Stimulated activated CD8-positive, alpha-beta memory T cell treated with anti-CD3 and anti-CD28 coated beads, Interleukin-2, amount 100 ng/mL, for 1 hour (primary cell): ENCODE results near the gene NPDC1.

Experiments
- DNase-seq, 2 donors: peaks; one replicate each; pipeline ENCODE4 v3.0.0-alpha.2; 2020; ENCODE audit warnings: low read depth in 2 of 2

Gene NPDC1

DNA sequence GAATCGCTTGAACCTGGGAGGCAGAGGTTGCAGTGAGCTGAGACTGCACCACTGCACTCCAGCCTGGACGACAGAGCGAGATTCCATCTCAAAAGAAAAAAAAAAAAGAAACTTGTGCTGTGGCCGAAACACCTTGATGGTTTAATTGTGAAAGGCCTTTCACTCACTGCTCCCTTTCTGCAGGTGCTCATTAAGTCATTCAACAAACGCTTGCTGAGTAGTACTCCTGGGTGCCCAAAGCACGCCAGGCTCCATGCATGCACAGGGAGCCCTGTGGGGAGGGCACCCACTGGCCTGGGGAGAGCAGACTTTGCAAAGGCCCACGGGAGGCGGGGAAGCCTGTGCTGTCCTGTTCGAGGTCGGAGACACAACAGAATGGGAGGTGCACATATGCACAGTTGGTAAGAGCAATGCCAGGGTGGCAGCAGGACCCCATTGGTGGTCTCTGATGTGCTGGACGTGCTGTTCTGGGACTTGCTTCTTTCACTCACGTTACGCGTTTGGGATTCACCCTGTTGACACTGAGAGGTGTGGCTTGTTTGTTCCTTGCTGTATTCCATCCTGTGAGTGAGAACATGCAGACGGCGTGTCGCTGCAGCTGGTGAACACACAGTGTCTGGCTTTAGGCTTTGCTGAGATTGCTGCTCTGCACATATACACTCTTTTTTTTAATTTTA is 10.9 kb upstream of the NPDC1 start:
- DNase-seq: no peak

DNA sequence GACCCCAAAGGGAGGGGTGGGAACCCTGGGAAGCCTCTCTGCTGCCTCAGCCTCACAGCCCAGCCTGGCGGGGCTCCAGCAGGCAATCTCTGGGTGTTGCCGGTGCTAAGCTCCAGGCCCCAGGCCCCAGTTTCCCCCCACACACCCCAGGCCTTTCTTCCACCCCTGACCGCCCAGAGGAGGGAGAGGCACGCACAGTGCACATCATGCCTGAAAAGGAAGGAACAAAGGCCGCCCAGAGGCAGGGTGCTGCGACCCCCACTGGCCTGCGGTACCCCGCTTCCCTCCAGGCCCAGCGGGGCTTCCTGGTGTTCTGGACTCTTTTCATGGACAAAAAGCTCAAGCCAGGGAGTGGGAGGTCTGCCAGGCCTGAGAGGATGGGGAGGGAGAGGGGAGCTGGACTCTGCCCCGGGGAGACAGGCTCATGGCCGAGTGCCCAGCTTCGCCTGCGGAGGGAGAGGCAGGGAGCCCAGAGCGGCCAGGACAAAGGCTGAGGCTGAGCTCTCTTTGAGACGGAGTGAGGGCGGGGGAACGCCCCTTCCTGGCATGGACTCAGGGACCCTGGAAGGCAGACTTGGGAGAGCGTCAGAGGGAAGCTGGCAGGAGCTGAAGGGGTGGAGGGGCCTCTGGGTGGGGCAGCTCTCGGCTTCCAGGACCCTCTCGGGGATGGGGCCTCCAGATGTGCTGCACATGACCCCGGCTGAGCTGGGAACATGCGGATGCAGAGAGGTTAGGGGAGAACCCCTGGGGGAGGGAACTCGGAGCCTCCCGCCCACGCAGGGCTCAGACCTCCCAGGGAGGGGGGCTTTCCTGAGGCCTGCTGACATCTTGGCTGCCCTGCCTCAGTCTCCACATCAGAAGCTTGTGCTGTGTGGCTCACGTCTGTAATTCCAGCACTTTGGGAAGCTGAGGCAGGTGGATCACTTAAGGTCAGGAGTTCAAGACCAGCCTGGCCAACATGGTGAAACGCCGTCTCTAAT is 9.7 kb upstream of the NPDC1 start:
- DNase-seq: no peak

DNA sequence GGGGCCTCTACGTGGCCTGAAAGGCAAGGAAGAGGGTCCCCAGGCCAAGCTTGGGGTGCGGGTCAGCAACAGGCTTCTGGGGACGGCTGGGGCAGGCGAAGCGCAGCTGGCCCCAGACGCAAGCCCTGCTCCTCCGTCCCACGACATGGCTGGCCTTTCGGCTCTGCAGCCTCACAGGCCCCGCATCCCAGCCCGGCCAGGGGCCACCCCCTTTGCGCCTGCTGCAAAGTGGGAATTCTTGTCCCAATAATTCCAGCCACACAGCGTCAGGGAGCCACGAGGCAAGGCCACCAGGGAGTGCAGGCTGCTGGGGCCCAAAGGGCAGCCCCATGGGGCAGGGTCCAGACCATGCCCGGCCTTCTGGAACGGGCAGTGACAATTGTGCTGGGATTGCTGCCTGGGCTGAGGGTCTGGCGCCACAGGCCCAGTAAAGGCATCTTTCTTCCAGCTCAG is 9.0 kb upstream of the NPDC1 start:
- DNase-seq: no peak

DNA sequence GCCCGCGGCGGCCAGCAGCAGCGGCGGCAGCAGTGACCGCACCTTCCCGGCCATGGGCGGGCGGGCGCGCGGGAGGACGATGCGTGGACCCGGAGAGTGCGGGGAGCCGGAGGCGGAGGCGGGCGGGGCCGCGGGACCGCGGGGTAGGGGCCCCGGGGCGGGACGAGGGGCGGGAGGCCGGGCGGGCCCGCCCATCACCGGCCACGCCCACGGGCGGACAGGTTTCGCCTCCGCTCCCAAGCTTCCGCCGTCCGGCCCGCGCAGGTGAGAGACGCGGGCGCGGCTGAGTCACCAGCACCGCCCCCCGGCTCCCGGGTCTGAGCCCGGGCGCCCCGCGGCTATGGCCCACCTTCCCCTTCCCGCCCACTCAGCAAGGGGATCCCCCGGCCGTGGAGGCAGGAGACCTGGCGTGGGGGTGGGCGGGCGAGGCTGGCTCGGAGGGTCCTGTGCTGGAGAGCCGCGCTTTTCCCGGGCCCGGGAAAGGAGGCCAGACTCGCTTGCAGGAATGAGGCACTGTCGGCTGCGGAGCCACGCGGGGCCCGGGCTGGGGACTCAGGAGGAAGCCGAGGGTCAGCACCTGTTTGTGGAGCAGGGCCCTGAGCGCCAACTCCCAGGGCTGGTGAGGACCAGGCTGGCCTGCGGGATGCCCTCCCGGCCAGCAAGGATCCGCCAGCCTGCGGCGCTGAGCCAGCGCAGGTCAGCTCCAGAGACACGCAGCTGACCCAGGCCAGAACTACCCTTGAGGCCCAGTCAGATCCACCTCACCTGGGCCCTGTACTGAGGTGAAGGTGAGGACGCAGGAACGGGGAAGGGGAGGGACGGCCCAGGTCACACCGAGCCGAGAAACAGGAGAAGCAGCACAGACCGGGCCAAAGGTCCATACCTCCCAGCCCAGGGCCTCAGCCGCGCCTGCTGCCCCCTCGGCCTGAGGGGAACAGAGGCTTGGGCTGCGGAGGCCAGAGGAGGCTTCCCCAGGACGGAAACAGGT is 8.3 kb upstream of the NPDC1 start, which contains the start of gene ENTPD2:
Gene ENTPD2, minus strand, starts transcription at position 118 of the 988 bp plus-strand sequence. Its CDS starts 64 bp downstream, at position 54.
- no peak for DNase-seq

DNA sequence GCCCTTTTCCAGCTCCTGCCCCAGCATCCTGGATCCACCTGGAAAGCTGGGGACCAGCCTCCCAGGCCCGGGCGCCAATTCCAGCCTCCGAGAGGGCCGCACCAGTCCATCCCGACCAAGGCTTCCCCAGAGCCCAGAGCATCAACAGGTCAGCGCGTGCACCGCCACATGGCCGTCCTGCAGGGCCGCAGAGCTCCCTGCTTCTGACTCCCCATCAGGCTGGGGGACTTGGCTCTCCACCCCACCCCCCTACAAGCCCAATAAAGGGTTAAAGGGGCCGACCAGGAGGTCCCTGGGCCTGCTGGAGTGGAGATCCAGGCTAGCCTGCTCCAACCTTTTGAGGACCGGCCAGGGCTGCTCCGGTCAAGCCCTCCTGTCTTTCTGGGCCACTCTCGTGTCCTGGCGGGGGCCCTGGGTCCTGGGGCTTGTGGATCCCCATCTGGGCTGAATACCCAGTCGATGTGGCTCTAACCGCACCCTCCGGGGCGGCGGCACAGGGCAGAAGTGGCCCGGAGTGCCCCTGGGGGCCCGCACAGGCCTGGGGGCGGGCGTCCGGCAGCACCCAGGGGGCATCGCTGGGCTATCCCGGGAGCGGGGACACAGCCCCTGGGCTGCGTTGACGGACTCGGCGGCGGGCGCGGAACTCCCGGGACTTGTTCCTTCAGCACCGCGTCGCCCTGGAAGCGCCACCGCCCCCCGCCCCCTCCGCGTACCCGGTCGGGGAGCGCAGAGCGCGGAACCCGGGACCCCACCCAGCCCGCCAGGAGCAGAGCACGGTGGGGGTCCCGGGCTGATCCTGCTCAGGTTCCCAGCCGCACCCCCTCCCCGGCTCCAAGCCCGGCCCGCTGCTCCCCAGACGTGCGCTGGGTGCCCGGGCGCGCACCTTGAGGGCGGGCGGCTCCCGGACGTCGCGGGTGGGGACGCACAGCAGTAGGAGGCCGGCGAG is 7.3 kb upstream of the NPDC1 start:
- DNase-seq: no peak

DNA sequence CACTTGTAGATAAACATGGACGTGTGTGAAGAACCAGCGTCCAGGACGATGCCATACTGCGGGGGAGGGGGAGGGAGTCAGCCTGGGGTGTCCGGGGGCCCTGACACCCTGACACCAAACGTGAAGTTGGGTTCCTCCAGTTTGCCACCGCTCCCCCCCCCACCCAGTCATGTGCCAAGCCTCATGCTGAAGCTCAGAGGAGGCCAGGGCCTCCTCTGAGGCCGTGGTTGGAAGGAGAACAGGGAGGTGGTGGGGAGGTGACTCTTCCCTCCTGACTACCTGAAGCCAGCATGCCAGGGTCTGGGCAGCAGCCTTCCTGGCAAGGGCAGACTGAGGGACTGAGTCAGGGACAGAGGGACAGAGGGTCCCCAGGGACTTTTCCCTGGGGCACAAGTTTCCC is 6.3 kb upstream of the NPDC1 start:
- DNase-seq: no peak

DNA sequence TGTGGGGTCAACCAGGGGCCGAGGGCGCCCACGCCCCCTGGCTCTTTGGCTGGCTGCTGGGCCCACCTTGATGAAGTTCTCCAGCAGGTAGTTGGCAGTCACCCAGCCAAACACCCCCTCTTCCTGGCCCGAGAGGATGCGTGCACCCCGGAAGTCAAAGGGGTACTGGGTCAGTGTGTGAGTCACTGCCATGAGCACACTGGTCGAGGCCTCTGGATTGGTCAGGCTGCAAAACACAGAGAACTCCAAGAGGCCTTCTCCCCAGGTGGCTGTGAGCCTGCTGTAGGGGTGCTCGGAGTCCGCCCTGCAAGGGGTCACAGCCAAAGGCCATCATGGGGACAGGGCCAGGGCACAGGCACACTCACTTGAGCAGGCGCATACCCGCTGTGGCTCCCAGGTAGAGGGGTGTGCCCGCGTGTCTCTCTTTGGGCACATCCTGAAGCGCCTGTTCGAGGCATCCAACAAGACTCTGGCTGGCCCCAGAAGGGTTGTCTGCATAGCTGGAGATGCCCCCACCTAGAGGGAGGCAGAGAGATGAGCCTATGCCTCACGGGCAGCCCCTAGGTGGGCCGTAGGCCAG is 5.3 kb upstream of the NPDC1 start:
- DNase-seq: no peak

DNA sequence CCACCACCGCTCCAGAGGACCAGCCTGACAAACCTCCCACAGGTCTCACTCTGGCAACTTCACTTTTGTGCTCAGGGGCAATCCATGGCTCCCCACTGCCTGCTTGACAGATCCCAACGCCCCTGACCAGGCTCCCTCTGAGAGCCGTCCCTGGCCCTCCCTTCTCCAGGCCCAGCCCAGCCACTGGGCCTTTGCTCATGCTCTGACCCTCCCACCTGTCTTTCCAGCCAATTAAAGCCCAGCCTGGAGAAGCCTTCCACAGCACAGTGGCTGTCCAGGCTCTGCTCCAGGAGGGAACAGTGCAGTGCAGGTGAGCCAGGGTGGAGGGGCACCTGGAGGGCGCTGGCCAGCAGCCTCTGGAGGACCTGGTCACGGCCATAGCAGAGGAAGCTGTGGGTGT is 4.6 kb upstream of the NPDC1 start:
- DNase-seq: no peak

DNA sequence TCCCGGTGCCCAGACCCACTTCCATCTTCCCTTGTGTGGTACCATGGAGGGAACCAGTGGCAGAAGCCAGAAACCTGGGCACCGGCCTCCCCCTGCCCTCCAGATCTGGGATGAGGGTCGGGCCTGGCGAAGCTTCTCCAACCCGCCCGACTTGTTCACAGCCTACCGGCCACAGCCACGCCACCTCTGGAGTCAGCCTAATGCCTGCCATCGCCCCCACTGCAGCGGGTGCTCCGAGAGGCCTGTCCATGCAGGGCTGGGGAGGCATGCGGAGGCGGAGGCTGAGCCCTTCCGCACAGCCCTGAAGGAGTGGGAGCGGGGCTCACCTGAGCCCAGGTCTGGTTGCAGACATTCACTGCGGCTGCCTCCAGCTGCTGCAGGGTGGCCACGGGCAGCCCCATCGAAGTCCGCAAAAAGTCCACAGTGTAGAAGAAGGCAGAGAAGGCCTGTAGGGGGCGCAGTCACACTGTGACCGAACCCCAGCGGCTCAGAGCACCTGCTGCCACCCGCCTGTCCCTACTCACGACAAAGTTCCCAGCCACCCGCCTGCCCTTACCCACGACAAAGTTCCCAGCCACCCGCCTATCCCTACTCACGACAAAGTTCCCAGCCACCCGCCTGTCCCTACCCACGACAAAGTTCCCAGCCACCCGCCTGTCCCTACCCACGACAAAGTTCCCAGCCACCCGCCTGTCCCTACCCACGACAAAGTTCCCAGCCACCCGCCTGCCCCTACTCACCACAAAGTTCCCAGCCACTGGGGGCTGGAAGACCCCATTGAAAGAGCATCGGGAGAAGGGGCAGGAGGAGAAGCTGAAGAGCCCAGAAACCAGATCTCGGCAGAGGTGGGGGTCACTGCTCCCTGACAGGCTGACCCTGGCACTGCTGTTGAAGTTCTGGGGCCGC is 3.8 kb upstream of the NPDC1 start:
- no peak for DNase-seq

DNA sequence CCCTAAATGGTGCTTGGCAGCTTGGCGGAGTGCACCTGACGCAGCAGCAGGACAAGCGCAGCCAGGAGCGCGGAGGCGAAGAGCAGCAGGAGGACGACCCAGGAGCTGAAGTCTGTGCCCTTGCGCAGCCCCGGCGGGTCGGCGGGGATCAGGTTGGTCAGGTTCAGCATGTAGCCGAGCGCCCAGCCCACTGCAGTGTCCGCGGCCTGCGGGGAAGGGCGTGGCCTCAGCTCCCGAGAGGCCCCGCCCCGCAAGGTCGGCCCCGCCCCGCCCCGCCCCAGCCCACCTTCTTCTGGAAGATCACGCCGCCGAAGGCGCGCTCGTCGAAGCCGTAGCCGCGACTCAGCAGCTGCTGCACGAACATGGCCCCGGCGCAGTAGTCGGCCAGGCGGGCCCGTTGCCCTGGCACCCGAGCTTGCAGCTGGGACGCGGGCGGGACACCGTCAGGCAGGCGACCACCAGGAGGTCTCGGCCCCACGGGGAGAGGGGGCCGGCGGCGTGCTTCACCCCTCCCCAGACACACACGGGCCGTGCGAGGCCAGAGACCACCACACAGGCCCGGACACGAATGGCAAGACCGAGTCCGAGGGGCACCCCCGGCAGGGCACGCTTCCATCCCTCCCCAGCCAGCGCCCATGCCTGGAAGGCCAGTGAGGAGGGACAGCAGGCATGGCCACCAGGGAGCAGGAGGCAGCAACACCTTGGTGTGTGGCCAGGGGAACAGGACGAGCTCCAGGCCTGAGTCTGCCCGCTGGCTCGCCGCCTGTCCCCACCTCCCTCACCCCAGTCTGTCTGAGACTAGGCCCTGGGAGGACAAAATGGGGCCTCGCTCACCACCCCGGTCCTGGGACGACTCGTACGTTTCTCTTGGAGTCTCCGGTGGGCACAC is 2.9 kb upstream of the NPDC1 start:
- no peak for DNase-seq

DNA sequence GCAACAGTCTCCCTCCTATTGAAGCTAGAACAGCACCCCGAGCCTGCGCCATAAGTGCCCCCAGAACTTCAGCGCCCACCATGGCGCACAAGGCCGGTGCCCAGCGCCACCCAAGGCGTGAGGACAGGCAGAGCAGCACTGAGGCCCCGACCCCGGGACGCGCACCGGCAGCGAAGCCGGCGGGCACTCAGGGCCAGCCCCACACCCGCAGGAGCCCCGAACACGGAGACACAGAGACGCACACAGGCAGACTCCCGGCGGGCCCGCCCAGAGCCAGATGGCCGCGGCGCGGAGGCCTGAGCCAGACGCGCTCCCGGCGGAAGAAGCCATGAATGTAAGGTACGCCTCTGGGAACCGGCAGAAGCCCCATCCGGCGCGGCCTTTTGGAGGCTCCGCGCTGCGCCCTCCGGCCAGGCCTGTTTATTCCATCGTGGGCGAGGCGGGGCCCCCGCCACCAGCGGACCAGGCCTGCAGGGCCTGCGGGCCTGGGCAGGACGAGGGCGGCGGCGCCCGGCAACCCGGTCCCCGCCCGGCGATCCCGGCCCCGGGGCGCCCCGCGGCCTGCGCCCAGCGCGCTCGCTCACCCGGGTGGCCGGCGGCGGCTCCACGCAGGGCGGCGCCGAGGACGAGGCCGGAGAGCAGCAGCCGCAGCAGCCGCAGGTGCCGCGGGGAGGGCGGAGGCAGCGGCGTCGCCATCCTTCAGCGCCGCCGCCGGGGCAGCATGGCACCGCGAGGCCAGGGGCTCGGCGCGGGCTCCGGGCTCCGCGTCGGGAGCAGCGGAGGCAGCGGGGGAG is 486 bp downstream of the NPDC1 start:
- DNase-seq: no peak

DNA sequence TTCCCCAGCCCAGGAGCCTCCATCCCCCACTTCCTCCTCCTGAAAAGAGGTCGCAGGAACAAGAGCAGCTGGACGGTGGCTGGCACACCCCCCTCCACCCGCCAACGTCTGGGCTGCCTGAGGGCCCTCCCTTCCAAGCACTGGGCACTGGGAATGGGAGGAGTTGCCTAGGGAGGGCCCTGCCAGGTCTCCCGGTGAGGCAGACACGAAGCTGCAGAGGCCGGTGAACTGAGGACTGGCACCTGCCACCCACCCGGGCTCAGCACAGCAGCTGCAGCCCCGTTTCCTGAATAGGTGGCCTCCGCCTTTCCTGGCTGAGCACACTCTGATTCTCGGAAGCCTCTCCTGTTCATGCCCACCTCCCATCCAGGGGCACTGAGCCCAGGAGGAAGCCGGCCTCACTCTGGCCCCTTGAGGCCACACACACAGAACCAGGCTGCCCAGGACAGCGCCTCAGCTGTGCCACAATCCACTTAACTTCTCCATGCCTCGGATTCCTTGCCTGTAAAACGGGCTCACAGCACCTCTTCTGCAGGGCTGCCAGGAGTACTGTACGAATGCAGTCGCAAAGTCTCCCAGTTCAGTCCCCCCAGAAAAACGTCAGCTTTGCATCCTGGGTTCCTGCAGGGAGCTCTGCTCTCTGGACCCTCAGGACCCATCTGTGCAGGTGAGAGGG is 1.3 kb downstream of the NPDC1 start:
- no peak for DNase-seq

DNA sequence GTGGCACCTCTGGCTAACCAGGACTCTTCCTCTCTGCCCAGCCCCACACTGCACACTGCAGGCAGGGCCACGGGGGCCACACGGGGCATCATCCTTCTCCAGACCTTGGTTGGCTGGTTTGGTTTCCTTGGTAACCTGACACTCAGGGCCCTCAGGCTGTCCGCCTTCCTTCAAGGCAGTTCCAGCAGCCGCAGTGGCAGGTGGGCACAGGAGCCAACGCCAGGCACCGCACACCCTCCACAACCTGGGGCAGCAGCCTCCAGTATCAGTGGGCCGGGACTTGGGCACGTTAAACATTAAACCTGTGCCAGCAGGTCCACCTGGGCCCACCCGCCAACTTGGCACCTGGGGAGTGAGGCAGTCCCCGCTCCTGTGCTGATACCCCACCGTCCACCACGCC is 1.9 kb downstream of the NPDC1 start:
- DNase-seq: no peak

DNA sequence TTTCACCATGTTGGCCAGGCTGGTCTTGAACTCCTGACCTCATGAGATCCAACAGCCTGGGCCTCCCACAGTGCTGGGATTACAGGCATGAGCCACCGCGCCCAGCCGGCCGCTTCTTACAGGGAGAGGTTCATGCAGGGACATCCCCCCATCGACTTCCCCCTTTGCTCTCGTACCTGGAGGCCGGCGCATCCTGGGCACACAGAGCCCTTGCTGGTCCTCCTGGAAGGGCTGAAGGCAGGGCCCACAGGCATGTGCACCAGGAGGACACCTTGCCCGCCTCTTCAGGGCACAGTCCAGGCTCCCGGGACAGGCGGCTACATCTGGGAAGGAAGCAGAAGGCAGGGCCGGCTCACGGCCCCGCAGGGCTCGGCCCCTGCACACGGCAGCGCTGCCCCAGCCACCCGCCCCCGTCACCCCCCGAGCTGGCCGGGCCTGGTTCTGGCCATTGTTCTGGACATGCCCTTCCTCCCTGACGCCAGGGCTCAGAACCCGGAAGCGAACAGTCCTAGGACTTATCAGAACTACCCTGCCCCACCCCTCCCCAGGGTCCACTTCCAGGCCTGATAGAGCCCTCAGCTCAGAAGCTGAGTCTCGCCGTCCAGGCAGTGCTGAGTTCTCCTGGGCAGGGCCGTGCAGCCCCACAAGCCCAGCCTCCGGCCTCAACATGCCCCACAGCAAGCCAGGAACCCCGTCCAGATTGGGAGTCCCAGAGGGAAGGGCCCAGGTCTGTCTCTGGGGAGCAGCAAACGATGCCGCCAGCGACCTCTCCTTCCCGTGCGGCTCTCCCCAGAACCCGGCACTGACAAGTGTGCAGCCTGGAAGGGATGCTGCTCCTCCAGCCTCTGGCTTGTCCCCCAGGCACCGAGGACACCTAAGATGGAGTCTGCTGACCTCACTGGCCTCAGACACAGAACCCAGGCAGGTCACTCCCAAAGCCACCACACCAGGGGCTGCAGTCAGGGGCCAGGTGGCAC is 2.9 kb downstream of the NPDC1 start:
- no peak for DNase-seq

DNA sequence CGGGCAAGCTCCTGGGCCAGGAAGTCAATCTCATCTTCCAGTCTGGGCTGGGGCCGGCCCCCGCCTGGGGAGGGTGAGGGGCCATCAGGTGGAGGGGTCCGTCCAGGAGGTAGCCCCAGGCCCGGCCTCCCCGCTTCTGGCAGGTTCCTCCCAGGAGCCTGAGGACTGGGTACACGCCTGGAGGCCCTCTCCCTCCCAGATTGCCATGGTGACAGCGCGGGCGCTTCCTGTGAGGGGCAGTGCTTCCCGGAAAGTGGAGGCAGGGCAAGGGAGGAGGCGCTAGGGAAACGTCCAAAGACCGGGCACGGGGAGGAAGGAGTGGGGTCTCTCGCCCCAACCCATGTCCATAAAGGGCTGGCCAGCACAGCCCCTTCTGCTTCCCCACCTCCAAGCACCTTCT is 4.9 kb downstream of the NPDC1 start:
- no peak for DNase-seq
